Stimulated activated CD8-positive, alpha-beta memory T cell treated with anti-CD3 and anti-CD28 coated beads, Interleukin-15, amount 100 ng/mL, for 24 hours (primary cell): Measurements from ENCODE around the gene TEX30.
A peak's percentile ranks its signal among the peaks of the same experiment; 100 is the strongest.
"Not testable (repeated sequence)": the region's sequence is repeated elsewhere in the genome, so short reads cannot be mapped to it uniquely, and the experiment has no call there.

Source experiments
- DNase-seq: peaks from one replicate; pipeline ENCODE4 v3.0.0-alpha.2; 2020; ENCODE audit warnings: low read depth

The TEX30 gene

GRCh38 chr13:102773441-102774213 is at the start of gene TEX30:
TSS of gene TEX30 (minus strand) at chr13:102773786. CDS start at chr13:102770026, 3,760 bp downstream.
- DNase-seq: peak; percentile 80

- DNase-seq: no peak
Measured at GRCh38 chr13:102817907-102818306, 44.3 kb upstream of the TEX30 start.

- DNase-seq: no peak
Measured at GRCh38 chr13:102817241-102817640, 43.7 kb upstream of the TEX30 start.

GRCh38 chr13:102816708-102817107 is 43.1 kb upstream of the TEX30 start:
- DNase-seq: no peak

GRCh38 chr13:102815788-102816187 is 42.2 kb upstream of the TEX30 start:
- no peak for DNase-seq

- DNase-seq: no peak
Measured at GRCh38 chr13:102814793-102815192, 41.2 kb upstream of the TEX30 start.

- DNase-seq: no peak
Measured at GRCh38 chr13:102814025-102814607, 40.5 kb upstream of the TEX30 start.

- DNase-seq: no peak
Measured at GRCh38 chr13:102812611-102813287, 39.2 kb upstream of the TEX30 start.

- DNase-seq: no peak
Measured at GRCh38 chr13:102807699-102808098, 34.1 kb upstream of the TEX30 start.

GRCh38 chr13:102805680-102806079 is 32.1 kb upstream of the TEX30 start:
- no peak for DNase-seq

GRCh38 chr13:102800145-102801041 is 26.8 kb upstream of the TEX30 start:
- peak; percentile 72 for DNase-seq

- no peak for DNase-seq
Measured at GRCh38 chr13:102799426-102800144, 26.0 kb upstream of the TEX30 start.

- peak; percentile 53 for DNase-seq
Measured at GRCh38 chr13:102798581-102799425, 25.2 kb upstream of the TEX30 start, which contains the start of the genes BIVM and POGLUT2. TSS of gene BIVM (plus strand) at chr13:102799119. CDS start at chr13:102807268, 8,149 bp downstream. TSS of gene POGLUT2 (minus strand) at chr13:102798976. CDS start at chr13:102798670, 306 bp downstream.

GRCh38 chr13:102793611-102794355 is 20.2 kb upstream of the TEX30 start:
- no peak for DNase-seq

GRCh38 chr13:102792396-102792795 is 18.8 kb upstream of the TEX30 start:
- DNase-seq: no peak

GRCh38 chr13:102788683-102789082 is 15.1 kb upstream of the TEX30 start:
- no peak for DNase-seq

GRCh38 chr13:102784483-102784882 is 10.9 kb upstream of the TEX30 start:
- DNase-seq: no peak

GRCh38 chr13:102781591-102781990 is 8.0 kb upstream of the TEX30 start:
- DNase-seq: no peak

GRCh38 chr13:102780656-102781055 is 7.1 kb upstream of the TEX30 start:
- not testable (repeated sequence) for DNase-seq
